B cell (primary cell): Measurements from ENCODE around the gene EDAR.

ENCODE experiments used
- CTCF ChIP-seq: fragments of 200-600 bp; IDR thresholded peaks from one replicate; pipeline ENCODE4 v1.8.0; 2022; ENCODE audit warnings: antibody characterized with exemption, mild to moderate bottlenecking
- EZH2 ChIP-seq: IDR thresholded peaks from 2 replicates; pipeline ENCODE4 v1.6.1; 2012; ENCODE audit warnings: borderline replicate concordance, low read depth, mild to moderate bottlenecking, moderate library complexity, low read length; ENCODE audit not compliant: insufficient read depth, poor library complexity, severe bottlenecking

- TF ChIP-seq CTCF (no peak), EZH2 (no peak)
These were observed 26.0 kb downstream of the EDAR start for GRCh38 chr2:108963057-108963456.
